Measurements from ENCODE around the gene SH2B3. TPM values are rescaled to one million over a fixed set of nuclear protein-coding genes. Genes with fewer than 3 reads are reported as not detected.

SH2B3 gene
- total RNA-seq (ENCODE audit: low replicate concordance) = 20.2 and 27.8 TPM in 2 replicates

DNA sequence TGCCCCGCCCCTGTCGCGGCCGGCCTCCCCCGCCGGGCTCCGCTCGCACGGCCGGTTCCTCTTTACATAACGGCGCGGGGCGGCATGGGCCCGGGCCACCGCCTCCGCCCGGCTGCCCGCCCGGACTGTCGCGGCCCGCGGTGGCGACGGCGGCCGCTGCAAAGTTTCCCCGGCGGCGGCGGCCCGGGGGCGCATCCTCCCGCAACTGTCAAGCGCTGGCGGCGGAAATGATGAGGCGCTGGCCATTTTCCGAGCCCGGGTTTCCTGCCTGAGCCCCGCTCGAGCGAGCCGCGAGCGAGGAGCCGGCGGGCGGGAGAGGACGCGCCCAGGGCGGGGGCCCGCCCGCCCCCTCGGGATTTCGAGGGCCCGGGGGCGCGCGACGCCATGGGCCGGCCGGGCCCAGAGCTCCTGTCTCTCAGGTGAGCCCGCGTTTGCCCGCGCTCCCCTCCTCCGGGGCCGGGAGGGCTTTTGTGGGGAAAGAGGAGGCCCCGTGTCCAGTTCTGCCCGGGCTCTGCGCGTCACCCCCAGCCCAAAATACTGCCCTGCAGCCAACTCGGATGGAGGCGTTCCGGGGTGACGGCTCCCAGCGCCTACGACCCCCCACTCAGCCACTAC is at the start of gene SH2B3:
SH2B3 (plus strand) TSS at position 65 of the 615 bp plus-strand sequence. CDS start 12,223 bp downstream, outside the sequence.
- TF ChIP-seq, protein P1, sequence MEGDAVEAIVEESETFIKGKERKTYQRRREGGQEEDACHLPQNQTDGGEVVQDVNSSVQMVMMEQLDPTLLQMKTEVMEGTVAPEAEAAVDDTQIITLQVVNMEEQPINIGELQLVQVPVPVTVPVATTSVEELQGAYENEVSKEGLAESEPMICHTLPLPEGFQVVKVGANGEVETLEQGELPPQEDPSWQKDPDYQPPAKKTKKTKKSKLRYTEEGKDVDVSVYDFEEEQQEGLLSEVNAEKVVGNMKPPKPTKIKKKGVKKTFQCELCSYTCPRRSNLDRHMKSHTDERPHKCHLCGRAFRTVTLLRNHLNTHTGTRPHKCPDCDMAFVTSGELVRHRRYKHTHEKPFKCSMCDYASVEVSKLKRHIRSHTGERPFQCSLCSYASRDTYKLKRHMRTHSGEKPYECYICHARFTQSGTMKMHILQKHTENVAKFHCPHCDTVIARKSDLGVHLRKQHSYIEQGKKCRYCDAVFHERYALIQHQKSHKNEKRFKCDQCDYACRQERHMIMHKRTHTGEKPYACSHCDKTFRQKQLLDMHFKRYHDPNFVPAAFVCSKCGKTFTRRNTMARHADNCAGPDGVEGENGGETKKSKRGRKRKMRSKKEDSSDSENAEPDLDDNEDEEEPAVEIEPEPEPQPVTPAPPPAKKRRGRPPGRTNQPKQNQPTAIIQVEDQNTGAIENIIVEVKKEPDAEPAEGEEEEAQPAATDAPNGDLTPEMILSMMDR (IDR thresholded peaks at IDR 0.05; ENCODE audit: insufficient read depth, low read length) = no peak
- peak within 1 kb of the TSS; percentile 91 for H3K4me3 ChIP-seq (ENCODE audit: low read depth, low read length)
- DNase-seq (ENCODE audit: low read depth) = peak; percentile 51

- no peak overlapping the region for H3K4me3 ChIP-seq (ENCODE audit: low read depth, low read length)
- TF ChIP-seq, protein P1 (IDR thresholded peaks at IDR 0.05; ENCODE audit: insufficient read depth, low read length) = no peak
- DNase-seq (ENCODE audit: low read depth) = no peak
Measured at GRCh38 chr12:111359231-111359913, 46.4 kb upstream of the SH2B3 start.

GRCh38 chr12:111359914-111360276 is 45.8 kb upstream of the SH2B3 start:
- DNase-seq (ENCODE audit: low read depth) = no peak
- TF ChIP-seq, protein P1 (IDR thresholded peaks at IDR 0.05; ENCODE audit: insufficient read depth, low read length) = no peak
- no peak overlapping the region for H3K4me3 ChIP-seq (ENCODE audit: low read depth, low read length)

GRCh38 chr12:111360325-111360930 is 45.3 kb upstream of the SH2B3 start:
- TF ChIP-seq, protein P1 (IDR thresholded peaks at IDR 0.05; ENCODE audit: insufficient read depth, low read length) = no peak
- H3K4me3 ChIP-seq (ENCODE audit: low read depth, low read length) = no peak overlapping the region
- no peak for DNase-seq (ENCODE audit: low read depth)

DNA sequence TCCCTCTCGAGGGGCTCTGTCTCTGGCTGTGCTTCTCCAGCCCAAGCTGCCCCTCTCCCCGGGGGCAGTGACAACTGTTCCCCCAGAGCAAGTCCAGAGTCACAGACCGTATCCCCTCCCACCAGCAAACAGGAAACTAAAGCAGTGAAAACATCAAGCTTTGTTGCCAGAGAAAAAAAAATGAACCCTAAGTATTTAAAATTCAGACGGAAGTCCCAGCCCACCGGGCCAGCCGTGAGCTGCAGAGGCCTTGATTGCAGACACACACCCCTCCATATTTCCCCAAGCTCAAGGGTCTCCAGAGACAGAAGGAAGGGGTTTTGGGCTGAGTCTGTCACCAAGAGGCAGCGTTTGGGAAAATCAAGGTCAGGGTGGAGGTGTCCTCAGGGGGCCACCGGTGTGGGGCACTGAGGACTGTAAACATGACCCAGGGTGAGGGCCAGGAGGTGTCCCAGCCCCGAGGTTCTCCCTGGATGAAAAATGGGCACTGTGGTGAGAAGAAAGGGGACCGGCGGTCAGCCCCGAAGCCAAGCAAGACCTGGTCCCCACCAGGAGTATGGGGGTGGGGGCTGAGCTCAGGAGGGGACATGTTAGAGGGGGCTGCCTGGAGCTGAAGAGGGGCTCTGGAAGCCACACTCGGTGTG is 44.5 kb upstream of the SH2B3 start:
- DNase-seq (ENCODE audit: low read depth) = no peak
- H3K4me3 ChIP-seq (ENCODE audit: low read depth, low read length) = no peak overlapping the region

More for the DNA sequence above, 44.5 kb upstream of the SH2B3 start:
- TF ChIP-seq, protein P1 (IDR thresholded peaks at IDR 0.05; ENCODE audit: insufficient read depth, low read length) = no peak

Measured in fibroblast of the aortic adventitia (primary cell).